Tibial artery (tissue), 4 donors: ENCODE data around the gene SLC2A3.
"Not testable (repeated sequence)": the region's sequence is repeated elsewhere in the genome, so short reads cannot be mapped to it uniquely, and the experiment has no call there.

Experiments
- DNase-seq, 2 donors: peaks; one replicate each; pipeline ENCODE4 v3.0.0-alpha.2; 2019
- H3K27ac ChIP-seq, 2 donors: fragments of 200-600 bp; sonication (generic) in 1 of 2; 1 replicate in 1 of 2; 2 replicates in 1 of 2; pipeline ENCODE4 v1.5.1; 2018 to 2019; ENCODE audit warnings: mild to moderate bottlenecking in 1 of 2
- H3K27me3 ChIP-seq, 2 donors: fragments of 200-600 bp; sonication (generic) in 1 of 2; one replicate each; pipeline versions ENCODE4 v1.5.1 to v1.6.0; 2016 to 2019
- H3K36me3 ChIP-seq, 3 donors: fragments of 200-600 bp; sonication (generic) in 2 of 3; one replicate each; pipeline ENCODE4 v1.5.1; 2016 to 2019; ENCODE audit warnings: mild to moderate bottlenecking in 2 of 3
- H3K4me1 ChIP-seq, 4 donors: fragments of 200-600 bp; sonication (generic) in 2 of 4; 1 replicate in 3 of 4; 2 replicates in 1 of 4; pipeline ENCODE4 v1.5.1; 2016 to 2019
- H3K4me3 ChIP-seq, 2 donors: fragments of 200-600 bp; sonication (generic) in 1 of 2; 1 replicate in 1 of 2; 2 replicates in 1 of 2; pipeline ENCODE4 v1.5.1; 2018 to 2019; ENCODE audit warnings: mild to moderate bottlenecking in 2 of 2
- H3K9me3 ChIP-seq, 3 donors: fragments of 200-600 bp; sonication (generic) in 1 of 3; one replicate each; pipeline ENCODE4 v1.5.1; 2016 to 2019
- CTCF ChIP-seq, 2 experiments: fragments of 200-600 bp in 1 of 2; fragments of 450-650 bp in 1 of 2; IDR thresholded peaks; one replicate each; pipeline ENCODE4 v1.5.1; 2017 to 2019; ENCODE audit warnings: antibody characterized with exemption in 2 of 2, mild to moderate bottlenecking in 1 of 2, moderate library complexity in 1 of 2
- intact Hi-C: fragments of 100-400 bp; cut with DNase I; formaldehyde crosslinking; loops from one replicate; pipeline ENCODE4 v1.15.0; 2023; ENCODE audit warnings: low total_unique reads

SLC2A3 gene

GRCh38 chr12:7915661-7916403 lies 20.2 kb downstream of the SLC2A3 start:
- Histone ChIP-seq H3K27ac (no peak overlapping the region), H3K4me3 (no peak overlapping the region), H3K36me3 (peaks cover 16 to 24% (median 16%) of the 10 kb centered on the region in 3 donors), H3K27me3 (peaks cover 0 to 5% of the 10 kb centered on the region in 2 donors), H3K9me3 (no peaks in the 10 kb centered on the region), H3K4me1 (no peaks in the 10 kb centered on the region)
- intact Hi-C loops: no loop called here
- no peak for DNase-seq
- TF ChIP-seq CTCF (IDR thresholded peaks at IDR 0.05): no peak

- H3K27ac ChIP-seq, H3K4me1 ChIP-seq, H3K36me3 ChIP-seq, DNase-seq, H3K9me3 ChIP-seq, intact Hi-C loops, H3K4me3 ChIP-seq, H3K27me3 ChIP-seq: not testable (repeated sequence)
These were observed 25.9 kb downstream of the SLC2A3 start for GRCh38 chr12:7910106-7910505.

GRCh38 chr12:7907009-7907408 lies 29.0 kb downstream of the SLC2A3 start:
- intact Hi-C loops: no loop called here
- no peak for DNase-seq
- TF ChIP-seq CTCF (IDR thresholded peaks at IDR 0.05): no peak

GRCh38 chr12:7906303-7906702 lies 29.7 kb downstream of the SLC2A3 start:
- H3K9me3 ChIP-seq, intact Hi-C loops, H3K27me3 ChIP-seq: not testable (repeated sequence)

More at GRCh38 chr12:7907009-7907408, 29.0 kb downstream of the SLC2A3 start:
- no peaks in the 10 kb centered on the region for H3K27me3 ChIP-seq
- no peak overlapping the region for H3K4me3 ChIP-seq
- no peaks in the 10 kb centered on the region for H3K9me3 ChIP-seq
- no peak overlapping the region for H3K27ac ChIP-seq
- no peaks in the 10 kb centered on the region for H3K4me1 ChIP-seq
- no peaks in the 10 kb centered on the region for H3K36me3 ChIP-seq

GRCh38 chr12:7905600-7906125 lies 30.3 kb downstream of the SLC2A3 start:
- intact Hi-C loops, H3K9me3 ChIP-seq, H3K27me3 ChIP-seq, H3K27ac ChIP-seq, DNase-seq, H3K4me1 ChIP-seq, H3K4me3 ChIP-seq, H3K36me3 ChIP-seq: not testable (repeated sequence)

More at GRCh38 chr12:7906303-7906702, 29.7 kb downstream of the SLC2A3 start:
- H3K27ac ChIP-seq, H3K4me1 ChIP-seq, DNase-seq, H3K36me3 ChIP-seq, H3K4me3 ChIP-seq: not testable (repeated sequence)

DNA sequence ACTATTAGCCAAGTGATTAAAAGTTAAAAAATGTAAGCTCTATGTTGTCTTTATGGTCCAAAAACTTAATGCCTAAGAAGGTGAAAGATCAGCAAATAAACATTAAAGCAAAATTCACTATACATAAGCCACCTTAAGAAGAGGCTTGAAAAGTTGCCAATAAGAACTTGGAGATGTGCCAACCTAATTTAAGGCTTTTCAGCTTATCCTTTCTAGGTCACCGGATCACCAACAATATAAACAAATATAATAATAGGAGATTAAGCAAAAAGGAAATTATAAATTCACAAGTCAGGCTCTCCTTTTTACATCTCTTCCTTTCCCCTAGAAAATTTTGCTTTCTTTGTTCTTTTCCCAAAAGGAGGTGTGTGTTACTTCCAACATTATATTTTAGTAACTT lies 30.9 kb downstream of the SLC2A3 start:
- TF ChIP-seq CTCF (IDR thresholded peaks at IDR 0.05): no peak
- H3K4me1 ChIP-seq: no peaks in the 10 kb centered on the region
- DNase-seq: no peak
- no peaks in the 10 kb centered on the region for H3K36me3 ChIP-seq
- H3K27me3 ChIP-seq: no peaks in the 10 kb centered on the region
- no peak overlapping the region for H3K27ac ChIP-seq
- no peak overlapping the region for H3K4me3 ChIP-seq
- H3K9me3 ChIP-seq: no peaks in the 10 kb centered on the region
- intact Hi-C loops: no loop called here

GRCh38 chr12:7902416-7902815 lies 33.6 kb downstream of the SLC2A3 start:
- DNase-seq, H3K4me1 ChIP-seq, H3K36me3 ChIP-seq, H3K9me3 ChIP-seq, intact Hi-C loops, H3K4me3 ChIP-seq, H3K27me3 ChIP-seq, H3K27ac ChIP-seq: not testable (repeated sequence)
